NCI-H82 treated with DMSO at 0.1 percent for 48 hours (cell line): ENCODE measurements around the gene FZR1.

Experiments used
- DNase-seq: peaks from one replicate; lab custom pipeline; 2025; ENCODE audit not compliant: unreplicated experiment; lab: John Stamatoyannopoulos, UW

Gene FZR1

GRCh38 chr19:3513229-3514140, 7.4 kb downstream of the FZR1 start:
- no peak for DNase-seq

GRCh38 chr19:3514930-3515329, 8.8 kb downstream of the FZR1 start:
- no peak for DNase-seq

- no peak for DNase-seq
These were observed 9.8 kb downstream of the FZR1 start for GRCh38 chr19:3515891-3516422.

GRCh38 chr19:3516675-3517207, 10.6 kb downstream of the FZR1 start:
- DNase-seq = no peak

GRCh38 chr19:3517638-3518037, 11.5 kb downstream of the FZR1 start:
- DNase-seq = no peak

- DNase-seq = no peak
These were observed 12.1 kb downstream of the FZR1 start for GRCh38 chr19:3518255-3518654.

GRCh38 chr19:3518659-3519058, 12.5 kb downstream of the FZR1 start:
- no peak for DNase-seq

GRCh38 chr19:3519126-3519525, 13.0 kb downstream of the FZR1 start:
- DNase-seq = no peak

GRCh38 chr19:3520166-3521103, 14.3 kb downstream of the FZR1 start:
- no peak for DNase-seq

GRCh38 chr19:3521104-3521445, 15.0 kb downstream of the FZR1 start:
- DNase-seq = no peak

GRCh38 chr19:3522421-3523360, 16.6 kb downstream of the FZR1 start:
- no peak for DNase-seq

- DNase-seq = no peak
These were observed 17.4 kb downstream of the FZR1 start for GRCh38 chr19:3523361-3524077.

- DNase-seq = no peak
These were observed 18.1 kb downstream of the FZR1 start for GRCh38 chr19:3524078-3524842.

GRCh38 chr19:3524904-3525451, 18.9 kb downstream of the FZR1 start:
- no peak for DNase-seq

- no peak for DNase-seq
These were observed 20.6 kb downstream of the FZR1 start for GRCh38 chr19:3526507-3527237.

GRCh38 chr19:3527238-3527910, 21.3 kb downstream of the FZR1 start:
- DNase-seq = no peak

GRCh38 chr19:3528080-3528479, 22.0 kb downstream of the FZR1 start:
- DNase-seq = no peak
